ENCODE results near the gene SINHCAF.

DNA sequence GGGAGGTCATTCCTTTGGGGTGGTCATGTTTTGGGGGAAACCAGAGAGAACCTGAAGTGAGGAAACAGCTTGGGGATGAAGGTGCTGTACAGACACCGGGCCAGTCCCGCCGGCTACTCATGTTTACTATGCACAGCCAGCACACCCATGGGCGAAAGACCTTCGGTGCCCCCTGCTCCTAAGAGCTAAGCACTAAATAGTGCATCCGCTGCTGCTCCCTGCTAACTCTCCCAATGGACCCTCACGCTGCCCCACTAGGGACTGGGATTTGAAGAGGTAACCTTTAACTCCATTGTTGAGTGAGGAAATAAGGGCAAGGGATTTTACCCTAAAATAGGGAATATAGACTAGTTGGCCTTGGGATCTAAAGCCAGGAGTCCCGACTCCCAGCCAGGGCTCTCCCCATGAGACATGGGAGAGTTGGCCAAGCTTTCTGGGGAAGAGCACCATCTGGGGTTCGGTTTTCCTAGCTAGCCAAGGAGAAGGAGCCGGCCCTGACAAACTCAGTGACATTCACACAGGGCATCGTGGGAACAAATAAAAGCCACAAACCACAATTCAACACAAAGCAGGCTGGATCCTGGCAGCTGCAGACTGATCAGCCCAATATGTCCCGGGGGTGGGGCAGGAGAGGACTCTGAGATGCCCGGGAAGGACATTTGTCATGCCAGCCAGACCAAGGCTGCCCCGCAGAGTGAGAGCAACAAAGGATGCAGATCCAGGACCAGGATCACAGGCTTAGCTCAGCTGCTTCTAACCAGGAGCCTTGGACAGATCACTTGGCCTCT lies 91.7 kb downstream of the SINHCAF start:
- TF ChIP-seq EZH2 (IDR thresholded peaks at IDR 0.05; ENCODE audit: insufficient read depth, low read length), result no peak
- TF ChIP-seq, protein P1, sequence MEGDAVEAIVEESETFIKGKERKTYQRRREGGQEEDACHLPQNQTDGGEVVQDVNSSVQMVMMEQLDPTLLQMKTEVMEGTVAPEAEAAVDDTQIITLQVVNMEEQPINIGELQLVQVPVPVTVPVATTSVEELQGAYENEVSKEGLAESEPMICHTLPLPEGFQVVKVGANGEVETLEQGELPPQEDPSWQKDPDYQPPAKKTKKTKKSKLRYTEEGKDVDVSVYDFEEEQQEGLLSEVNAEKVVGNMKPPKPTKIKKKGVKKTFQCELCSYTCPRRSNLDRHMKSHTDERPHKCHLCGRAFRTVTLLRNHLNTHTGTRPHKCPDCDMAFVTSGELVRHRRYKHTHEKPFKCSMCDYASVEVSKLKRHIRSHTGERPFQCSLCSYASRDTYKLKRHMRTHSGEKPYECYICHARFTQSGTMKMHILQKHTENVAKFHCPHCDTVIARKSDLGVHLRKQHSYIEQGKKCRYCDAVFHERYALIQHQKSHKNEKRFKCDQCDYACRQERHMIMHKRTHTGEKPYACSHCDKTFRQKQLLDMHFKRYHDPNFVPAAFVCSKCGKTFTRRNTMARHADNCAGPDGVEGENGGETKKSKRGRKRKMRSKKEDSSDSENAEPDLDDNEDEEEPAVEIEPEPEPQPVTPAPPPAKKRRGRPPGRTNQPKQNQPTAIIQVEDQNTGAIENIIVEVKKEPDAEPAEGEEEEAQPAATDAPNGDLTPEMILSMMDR (IDR thresholded peaks at IDR 0.05; ENCODE audit: insufficient read depth, low read depth, low read length), result no peak

Measured in astrocyte (in vitro differentiated cells and primary cell).